ENCODE measurements around the gene TMEM235. TPM values are rescaled to one million over a fixed set of nuclear protein-coding genes. Genes with fewer than 3 reads are reported as not detected.

The TMEM235 gene
- total RNA-seq, 1 donor from 2014 or later: not detected

DNA sequence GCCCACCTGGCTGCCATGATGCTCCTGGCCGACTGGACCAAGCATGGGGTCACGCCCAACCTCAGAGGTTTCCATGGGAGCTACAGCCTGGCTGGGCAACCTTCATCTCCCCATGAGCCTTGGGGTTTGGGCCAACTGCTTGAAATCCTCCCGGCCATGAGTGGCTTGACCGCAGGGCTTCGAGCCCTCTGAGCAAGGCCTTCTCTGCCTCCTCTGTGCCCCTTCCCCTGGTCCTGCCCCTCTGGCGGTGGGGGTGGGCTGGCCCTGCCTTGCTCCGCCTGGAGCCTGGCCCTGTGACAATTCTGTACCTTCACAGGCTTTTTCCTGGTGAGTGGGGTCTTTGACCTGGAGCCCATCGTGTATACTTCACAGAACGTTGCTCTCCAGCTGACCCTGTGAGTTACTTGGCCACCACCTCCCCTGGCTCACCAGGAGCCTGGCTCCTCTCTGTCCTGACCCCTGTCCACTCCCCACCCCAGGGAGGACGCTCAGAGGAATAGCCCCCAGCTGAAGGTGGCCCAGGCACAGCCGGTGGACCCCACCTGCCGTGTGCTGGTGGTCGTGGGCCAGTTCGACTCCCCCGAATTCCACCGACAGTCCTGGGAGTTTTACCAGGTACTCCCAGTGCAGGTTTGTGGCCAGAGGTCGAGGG lies 26.2 kb upstream of the TMEM235 start:
- no peak for DNase-seq (ENCODE audit: low spot score)
- TF ChIP-seq, protein P1, sequence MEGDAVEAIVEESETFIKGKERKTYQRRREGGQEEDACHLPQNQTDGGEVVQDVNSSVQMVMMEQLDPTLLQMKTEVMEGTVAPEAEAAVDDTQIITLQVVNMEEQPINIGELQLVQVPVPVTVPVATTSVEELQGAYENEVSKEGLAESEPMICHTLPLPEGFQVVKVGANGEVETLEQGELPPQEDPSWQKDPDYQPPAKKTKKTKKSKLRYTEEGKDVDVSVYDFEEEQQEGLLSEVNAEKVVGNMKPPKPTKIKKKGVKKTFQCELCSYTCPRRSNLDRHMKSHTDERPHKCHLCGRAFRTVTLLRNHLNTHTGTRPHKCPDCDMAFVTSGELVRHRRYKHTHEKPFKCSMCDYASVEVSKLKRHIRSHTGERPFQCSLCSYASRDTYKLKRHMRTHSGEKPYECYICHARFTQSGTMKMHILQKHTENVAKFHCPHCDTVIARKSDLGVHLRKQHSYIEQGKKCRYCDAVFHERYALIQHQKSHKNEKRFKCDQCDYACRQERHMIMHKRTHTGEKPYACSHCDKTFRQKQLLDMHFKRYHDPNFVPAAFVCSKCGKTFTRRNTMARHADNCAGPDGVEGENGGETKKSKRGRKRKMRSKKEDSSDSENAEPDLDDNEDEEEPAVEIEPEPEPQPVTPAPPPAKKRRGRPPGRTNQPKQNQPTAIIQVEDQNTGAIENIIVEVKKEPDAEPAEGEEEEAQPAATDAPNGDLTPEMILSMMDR (IDR thresholded peaks at IDR 0.05): no peak
- TF ChIP-seq EZH2phosphoT487 (IDR thresholded peaks at IDR 0.05): no peak
- no peak for TF ChIP-seq EZH2 (IDR thresholded peaks at IDR 0.05)
- Mint-ChIP-seq H3K27me3 (ENCODE audit: insufficient read depth, low read depth) (peaks cover 2% of the 10 kb centered on the region), H3K4me3 (no peak overlapping the region), H3K9me3 (no peaks in the 10 kb centered on the region), H3K27ac (no peak overlapping the region), H3K36me3 (peaks cover 4% of the 10 kb centered on the region), H3K4me1 (no peaks in the 10 kb centered on the region)
- H3K36me3 ChIP-seq: no peaks in the 10 kb centered on the region
- H3K9ac ChIP-seq: no peak overlapping the region
- no peaks in the 10 kb centered on the region for H3K27me3 ChIP-seq
- H3K9me3 ChIP-seq (ENCODE audit: low read depth): no peaks in the 10 kb centered on the region
- no peaks in the 10 kb centered on the region for H3F3A ChIP-seq (ENCODE audit: low read depth)
- H4K20me1 ChIP-seq (ENCODE audit: low read depth): no peaks in the 10 kb centered on the region
- H3K79me2 ChIP-seq (ENCODE audit: low read depth): no peaks in the 10 kb centered on the region
- no peak overlapping the region for H3K4me3 ChIP-seq
- H2AFZ ChIP-seq (replicated peaks): no peak overlapping the region
- no peaks in the 10 kb centered on the region for H3K4me1 ChIP-seq
- H3K4me2 ChIP-seq: no peak overlapping the region
- no peak overlapping the region for H3K27ac ChIP-seq

DNA sequence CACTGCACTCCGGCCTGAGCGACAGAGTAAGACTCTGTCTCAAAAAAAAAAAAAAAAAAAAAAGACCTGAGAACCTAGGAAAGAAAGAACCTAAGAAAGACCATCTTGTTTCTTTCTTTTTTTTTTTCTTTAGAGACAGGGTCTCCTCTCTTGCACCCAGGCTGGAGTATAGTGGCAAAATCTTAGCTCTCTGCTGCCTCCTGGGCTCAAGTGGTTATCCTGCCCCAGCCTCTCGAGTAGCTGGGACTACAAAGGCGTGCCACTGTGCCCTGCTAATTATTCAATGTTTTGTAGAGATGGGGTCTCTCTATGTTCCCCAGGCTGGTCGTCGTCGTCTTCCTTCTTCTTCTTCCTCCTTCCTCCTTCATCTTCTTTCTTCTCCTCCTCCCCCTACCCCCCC lies 25.1 kb upstream of the TMEM235 start:
- no peaks in the 10 kb centered on the region for H3K36me3 ChIP-seq
- no peaks in the 10 kb centered on the region for H3K4me1 ChIP-seq
- H3K4me3 ChIP-seq: no peak overlapping the region
- no peak overlapping the region for H3K27ac ChIP-seq
- H2AFZ ChIP-seq (replicated peaks): no peak overlapping the region
- no peaks in the 10 kb centered on the region for H3K9me3 ChIP-seq (ENCODE audit: low read depth)
- TF ChIP-seq, protein P1 (IDR thresholded peaks at IDR 0.05): no peak
- TF ChIP-seq EZH2phosphoT487 (IDR thresholded peaks at IDR 0.05) (no peak), EZH2 (IDR thresholded peaks at IDR 0.05) (no peak)
- Mint-ChIP-seq H3K36me3 (peaks cover 4% of the 10 kb centered on the region), H3K9me3 (no peaks in the 10 kb centered on the region), H3K4me3 (no peak overlapping the region), H3K27ac (no peak overlapping the region), H3K4me1 (no peaks in the 10 kb centered on the region), H3K27me3 (ENCODE audit: insufficient read depth, low read depth) (peaks cover 2% of the 10 kb centered on the region)
- H3K4me2 ChIP-seq: no peak overlapping the region
- H3K9ac ChIP-seq: no peak overlapping the region
- no peaks in the 10 kb centered on the region for H3K27me3 ChIP-seq
- no peaks in the 10 kb centered on the region for H4K20me1 ChIP-seq (ENCODE audit: low read depth)
- no peak for DNase-seq (ENCODE audit: low spot score)
- no peaks in the 10 kb centered on the region for H3K79me2 ChIP-seq (ENCODE audit: low read depth)
- no peaks in the 10 kb centered on the region for H3F3A ChIP-seq (ENCODE audit: low read depth)

DNA sequence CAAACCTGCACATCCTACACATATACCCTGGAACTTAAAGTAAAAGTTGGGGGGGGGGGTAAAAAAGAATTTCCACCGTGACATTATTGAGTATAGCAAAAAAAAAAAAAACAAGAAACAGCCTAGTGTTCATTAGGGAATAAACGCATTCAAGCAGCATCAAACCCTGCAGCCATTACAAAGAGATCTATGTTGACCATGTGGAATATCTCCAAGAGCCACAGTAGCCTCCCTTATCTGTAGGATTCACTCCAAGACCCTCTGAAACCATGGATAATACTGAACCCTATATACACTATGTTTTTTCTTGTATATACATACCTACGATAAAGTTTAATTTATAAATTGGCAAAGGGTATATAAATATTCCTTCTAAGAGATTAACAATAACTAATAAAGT lies 22.9 kb upstream of the TMEM235 start:
- Histone ChIP-seq H4K20me1 (ENCODE audit: low read depth) (no peaks in the 10 kb centered on the region), H3K4me3 (no peak overlapping the region), H3K9ac (no peak overlapping the region), H3K27ac (no peak overlapping the region), H3K4me1 (no peaks in the 10 kb centered on the region), H3K27me3 (no peaks in the 10 kb centered on the region), H3K4me2 (no peak overlapping the region), H3K79me2 (ENCODE audit: low read depth) (no peaks in the 10 kb centered on the region), H3K9me3 (ENCODE audit: low read depth) (no peaks in the 10 kb centered on the region), H3K36me3 (no peaks in the 10 kb centered on the region), H2AFZ (replicated peaks) (no peak overlapping the region), H3F3A (ENCODE audit: low read depth) (no peaks in the 10 kb centered on the region)
- Mint-ChIP-seq H3K4me1 (no peaks in the 10 kb centered on the region), H3K4me3 (no peak overlapping the region), H3K27ac (no peak overlapping the region), H3K36me3 (peaks cover 4% of the 10 kb centered on the region), H3K27me3 (ENCODE audit: insufficient read depth, low read depth) (peaks cover 5% of the 10 kb centered on the region), H3K9me3 (no peaks in the 10 kb centered on the region)
- DNase-seq (ENCODE audit: low spot score): no peak
- TF ChIP-seq, protein P1 (IDR thresholded peaks at IDR 0.05): no peak
- TF ChIP-seq EZH2 (IDR thresholded peaks at IDR 0.05): no peak
- no peak for TF ChIP-seq EZH2phosphoT487 (IDR thresholded peaks at IDR 0.05)

All from neural progenitor cell (in vitro differentiated cells).